ENCODE measurements around the gene CACNB4. TPM values are rescaled to one million over a fixed set of nuclear protein-coding genes. Genes with fewer than 3 reads are reported as not detected.
"Not testable (repeated sequence)": the region's sequence is repeated elsewhere in the genome, so short reads cannot be mapped to it uniquely, and the experiment has no call there.

The CACNB4 gene
- total RNA-seq, 2 donors from 2014 or later, result 15.4 to 40.6 TPM

- Histone ChIP-seq H3K9me3 (no peaks in the 10 kb centered on the region), H3K36me3 (no peaks in the 10 kb centered on the region), H3K4me3 (no peak overlapping the region), H3K27me3 (replicated peaks; ENCODE audit: insufficient read depth) (no peaks in the 10 kb centered on the region), H3K4me1 (replicated peaks) (no peaks in the 10 kb centered on the region), H3K27ac (no peak overlapping the region)
- intact Hi-C loops (cut with DNase I), result no loop called here
- DNase-seq (ENCODE audit: low spot score), result no peak
- no peak for TF ChIP-seq POLR2AphosphoS5 (IDR thresholded peaks at IDR 0.05)
- TF ChIP-seq CTCF (IDR thresholded peaks at IDR 0.05), result no peak
- TF ChIP-seq POLR2A (IDR thresholded peaks at IDR 0.05), result no peak
- 91% methylated on average over 2 of the region's 2 CpGs for WGBS
Observed at GRCh38 chr2:152092095-152092494, 6.7 kb downstream of the CACNB4 start.

- WGBS, result 96% methylated on average over 4 of the region's 4 CpGs
- DNase-seq (ENCODE audit: low spot score); H3K27me3 ChIP-seq (replicated peaks; ENCODE audit: insufficient read depth); H3K27ac ChIP-seq; intact Hi-C loops (cut with DNase I); H3K36me3 ChIP-seq; H3K9me3 ChIP-seq; H3K4me1 ChIP-seq (replicated peaks); H3K4me3 ChIP-seq: not testable (repeated sequence)
Observed at GRCh38 chr2:152090726-152091125, 8.1 kb downstream of the CACNB4 start.

- H3K9me3 ChIP-seq, result no peaks in the 10 kb centered on the region
Observed at GRCh38 chr2:152089238-152089637, 9.6 kb downstream of the CACNB4 start.

GRCh38 chr2:152088006-152088405, 10.8 kb downstream of the CACNB4 start:
- intact Hi-C loops (cut with DNase I), result no loop called here
- H3K27ac ChIP-seq, result no peak overlapping the region
- no peaks in the 10 kb centered on the region for H3K9me3 ChIP-seq
- no peaks in the 10 kb centered on the region for H3K36me3 ChIP-seq
- no peaks in the 10 kb centered on the region for H3K27me3 ChIP-seq (replicated peaks; ENCODE audit: insufficient read depth)
- no peak for DNase-seq (ENCODE audit: low spot score)
- no peak for TF ChIP-seq POLR2AphosphoS5 (IDR thresholded peaks at IDR 0.05)
- TF ChIP-seq CTCF (IDR thresholded peaks at IDR 0.05), result no peak
- TF ChIP-seq POLR2A (IDR thresholded peaks at IDR 0.05), result no peak
- H3K4me3 ChIP-seq, result no peak overlapping the region
- 84% methylated on average over 3 of the region's 3 CpGs for WGBS
- H3K4me1 ChIP-seq (replicated peaks), result no peaks in the 10 kb centered on the region

More at GRCh38 chr2:152089238-152089637, 9.6 kb downstream of the CACNB4 start:
- DNase-seq (ENCODE audit: low spot score), result no peak
- no peaks in the 10 kb centered on the region for H3K36me3 ChIP-seq
- no peak overlapping the region for H3K4me3 ChIP-seq
- intact Hi-C loops (cut with DNase I), result no loop called here
- 56% methylated on average over 2 of the region's 2 CpGs for WGBS
- H3K4me1 ChIP-seq (replicated peaks), result no peaks in the 10 kb centered on the region
- H3K27ac ChIP-seq, result no peak overlapping the region
- no peak for TF ChIP-seq POLR2AphosphoS5 (IDR thresholded peaks at IDR 0.05)
- TF ChIP-seq POLR2A (IDR thresholded peaks at IDR 0.05), result no peak
- TF ChIP-seq CTCF (IDR thresholded peaks at IDR 0.05), result no peak
- H3K27me3 ChIP-seq (replicated peaks; ENCODE audit: insufficient read depth), result no peaks in the 10 kb centered on the region

GRCh38 chr2:152086231-152086630, 12.6 kb downstream of the CACNB4 start:
- H3K4me3 ChIP-seq, result no peak overlapping the region
- no peaks in the 10 kb centered on the region for H3K4me1 ChIP-seq (replicated peaks)
- TF ChIP-seq POLR2A (IDR thresholded peaks at IDR 0.05) (no peak), POLR2AphosphoS5 (IDR thresholded peaks at IDR 0.05) (no peak), CTCF (IDR thresholded peaks at IDR 0.05) (no peak)
- H3K27ac ChIP-seq, result no peak overlapping the region
- intact Hi-C loops (cut with DNase I), result no loop called here
- DNase-seq (ENCODE audit: low spot score), result no peak
- H3K27me3 ChIP-seq (replicated peaks; ENCODE audit: insufficient read depth), result no peaks in the 10 kb centered on the region
- no peaks in the 10 kb centered on the region for H3K9me3 ChIP-seq
- no peaks in the 10 kb centered on the region for H3K36me3 ChIP-seq
- WGBS, result 96% methylated on average over 2 of the region's 2 CpGs

All from prostate gland (tissue), 2 donors.